Fibroblast of pulmonary artery (primary cell): ENCODE data around the gene ANKLE1.

Source experiments
- DNase-seq: peaks from one replicate; pipeline ENCODE4 v3.0.0-alpha.2; 2010; ENCODE audit warnings: low read depth
- H3K4me3 ChIP-seq: replicated peaks from 2 replicates; pipeline ENCODE4 v1.5.1; 2011; ENCODE audit warnings: low read depth, mild to moderate bottlenecking, control low read depth, low read length, moderate library complexity
- CTCF ChIP-seq: IDR thresholded peaks from 2 replicates; pipeline ENCODE4 v1.5.1; 2011; ENCODE audit warnings: mild to moderate bottlenecking, control low read depth, low read length, inconsistent platforms; ENCODE audit errors: missing control alignments

The ANKLE1 gene

GRCh38 chr19:17296273-17296672 is 14.6 kb downstream of the ANKLE1 start:
- no peak for DNase-seq
- no peak for TF ChIP-seq CTCF
- H3K4me3 ChIP-seq, result no peak overlapping the region

GRCh38 chr19:17296976-17297375 is 15.3 kb downstream of the ANKLE1 start:
- no peak overlapping the region for H3K4me3 ChIP-seq
- no peak for TF ChIP-seq CTCF
- DNase-seq, result no peak

GRCh38 chr19:17300992-17301619 is 19.4 kb downstream of the ANKLE1 start:
- TF ChIP-seq CTCF, result no peak
- no peak overlapping the region for H3K4me3 ChIP-seq
- DNase-seq, result no peak

- no peak for DNase-seq
- H3K4me3 ChIP-seq, result peak overlapping the region; percentile 72
- no peak for TF ChIP-seq CTCF
These were observed 20.9 kb downstream of the ANKLE1 start for GRCh38 chr19:17302391-17303166.

GRCh38 chr19:17303167-17303939 is 21.7 kb downstream of the ANKLE1 start, which contains the start of gene ABHD8:
Gene ABHD8 (minus strand): TSS chr19:17303425. CDS start chr19:17301616, 1,809 bp downstream.
- H3K4me3 ChIP-seq, result peak within 1 kb of the TSS; percentile 72
- TF ChIP-seq CTCF, result peak; percentile 26
- DNase-seq, result peak; percentile 97

- no peak for DNase-seq
- no peak for TF ChIP-seq CTCF
- H3K4me3 ChIP-seq, result no peak overlapping the region
These were observed 22.2 kb downstream of the ANKLE1 start for GRCh38 chr19:17303940-17304267.
